Stimulated activated CD4-positive, alpha-beta T cell treated with anti-CD3 and anti-CD28 coated beads, Interleukin-1b, Interleukin-23, amount 100 ng/mL, for 4 hours (primary cell): Measurements from ENCODE around the gene FTCD.
"Not testable (repeated sequence)": the region's sequence is repeated elsewhere in the genome, so short reads cannot be mapped to it uniquely, and the experiment has no call there.

Source experiments
- DNase-seq, 2 donors: peaks; one replicate each; pipeline ENCODE4 v3.0.0-alpha.2; 2020; ENCODE audit warnings: low read depth in 2 of 2

The FTCD gene

DNA sequence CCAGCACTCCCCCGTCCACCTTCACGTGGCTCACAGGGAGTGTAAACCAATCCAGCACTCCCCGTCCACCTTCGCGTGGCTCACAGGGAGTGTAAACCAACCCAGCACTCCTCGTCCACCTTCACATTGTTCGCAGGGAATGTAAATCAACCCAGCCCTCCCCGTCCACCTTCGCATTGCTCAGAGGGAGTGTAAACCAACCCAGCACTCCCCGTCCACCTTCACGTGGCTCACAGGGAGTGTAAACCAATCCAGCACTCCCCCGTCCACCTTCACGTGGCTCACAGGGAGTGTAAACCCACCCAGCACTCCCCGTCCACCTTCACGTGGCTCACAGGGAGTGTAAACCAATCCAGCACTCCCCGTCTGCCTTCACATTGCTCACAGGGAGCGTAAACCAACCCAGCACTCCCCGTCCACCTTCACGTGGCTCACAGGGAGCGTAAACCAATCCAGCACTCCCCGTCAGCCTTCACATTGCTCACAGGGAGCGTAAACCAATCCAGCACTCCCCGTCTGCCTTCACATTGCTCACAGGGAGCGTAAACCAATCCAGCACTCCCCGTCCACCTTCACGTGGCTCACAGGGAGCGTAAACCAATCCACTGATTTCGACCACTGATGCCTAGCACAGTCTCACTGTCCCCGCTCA lies 14.9 kb downstream of the FTCD start:
- DNase-seq: not testable (repeated sequence)

DNA sequence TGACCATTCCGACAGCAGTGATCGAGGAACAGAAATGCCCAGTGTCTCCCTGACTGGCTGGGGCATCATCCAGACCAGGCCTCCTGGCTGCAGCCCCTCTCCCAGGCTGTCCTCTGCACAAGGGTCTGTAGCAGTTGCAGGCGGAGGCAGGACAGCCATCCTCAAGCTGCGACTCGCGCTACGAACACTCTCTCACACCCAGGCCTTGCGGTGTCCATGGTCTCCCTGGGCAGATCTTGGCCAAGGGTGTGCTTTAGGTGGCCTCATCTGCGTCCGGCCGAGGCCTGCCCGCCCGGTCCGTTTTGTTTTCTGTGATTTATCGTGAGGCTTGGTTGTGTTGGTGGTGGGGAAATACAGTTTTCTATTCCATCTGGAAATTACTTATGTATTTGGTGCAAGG lies 15.7 kb downstream of the FTCD start:
- DNase-seq: no peak

DNA sequence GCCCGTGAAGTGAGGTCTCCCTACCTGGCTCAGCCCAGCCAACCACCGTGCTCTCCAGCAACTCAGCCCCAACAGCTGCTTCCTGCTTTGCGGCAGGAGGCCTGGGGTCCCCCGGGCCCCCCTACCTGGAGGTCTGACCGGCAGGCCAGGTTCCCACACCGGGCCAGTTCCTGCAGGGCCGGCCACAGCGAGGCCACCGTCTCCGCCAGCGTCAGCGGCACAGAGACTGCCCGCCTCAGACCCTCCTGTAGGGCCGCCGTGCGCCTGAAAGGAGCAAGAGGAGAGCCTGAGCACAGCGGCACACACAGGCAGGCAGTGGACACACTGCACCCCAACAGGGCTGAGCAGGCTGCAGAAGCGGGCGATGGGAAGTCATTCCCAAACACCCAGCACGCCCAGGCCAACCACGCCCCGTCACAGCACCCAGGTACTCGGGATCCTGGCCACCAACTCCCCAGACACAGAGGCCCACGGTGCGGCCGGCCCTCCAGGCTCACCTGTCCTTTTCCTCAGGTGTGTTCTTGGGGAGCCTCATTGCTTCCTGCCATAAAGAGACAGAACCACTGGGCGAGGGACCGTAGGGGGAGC lies 16.9 kb downstream of the FTCD start:
- no peak for DNase-seq

DNA sequence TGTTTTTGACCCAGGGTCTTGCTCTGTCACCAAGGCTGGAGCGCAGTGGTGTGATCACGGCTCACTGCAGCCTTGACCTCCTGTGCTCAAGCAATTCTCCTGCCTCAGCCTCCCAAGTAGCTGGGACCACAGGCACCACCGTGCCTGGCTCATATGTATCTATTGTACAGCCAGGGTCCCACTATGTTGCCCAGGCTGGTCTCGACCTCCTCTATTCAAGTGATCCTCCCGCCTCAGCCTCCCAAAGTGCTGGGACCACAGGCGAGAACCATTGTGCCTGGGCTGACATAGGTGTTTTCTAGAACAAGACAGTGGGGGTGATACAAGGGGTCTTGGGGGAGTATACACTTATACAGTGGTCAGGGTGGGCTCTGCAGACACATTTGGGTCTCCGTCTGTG lies 17.5 kb downstream of the FTCD start:
- DNase-seq: no peak

DNA sequence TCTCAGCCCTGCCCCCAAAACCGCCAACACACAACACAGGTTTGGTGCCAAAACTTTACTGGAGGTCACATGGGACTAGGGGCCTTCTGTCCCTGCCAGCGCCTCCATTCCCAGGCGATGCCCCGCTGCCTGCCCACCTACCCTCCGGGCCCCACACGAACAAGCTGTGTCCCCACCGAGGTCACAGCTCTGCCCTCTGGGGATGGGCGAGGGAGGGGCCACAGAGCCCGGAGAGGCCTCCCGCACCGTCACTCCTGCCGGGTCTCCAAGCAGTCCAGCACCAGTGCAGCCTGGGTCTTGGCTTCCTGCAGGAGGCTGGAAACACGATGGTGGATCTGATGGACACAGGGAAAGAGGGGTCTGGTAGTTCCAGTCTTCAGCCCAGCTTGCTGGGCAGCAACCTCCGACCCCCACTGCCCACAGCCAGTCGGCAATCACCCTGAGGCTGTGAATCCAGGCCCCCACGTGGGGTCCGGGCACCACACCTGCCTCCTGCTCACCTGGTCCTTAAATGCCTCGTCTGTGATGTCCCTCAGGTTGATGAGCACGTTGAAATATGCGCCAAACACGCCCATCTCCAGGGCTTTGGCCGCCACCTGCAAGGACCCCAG lies 18.5 kb downstream of the FTCD start:
- no peak for DNase-seq

DNA sequence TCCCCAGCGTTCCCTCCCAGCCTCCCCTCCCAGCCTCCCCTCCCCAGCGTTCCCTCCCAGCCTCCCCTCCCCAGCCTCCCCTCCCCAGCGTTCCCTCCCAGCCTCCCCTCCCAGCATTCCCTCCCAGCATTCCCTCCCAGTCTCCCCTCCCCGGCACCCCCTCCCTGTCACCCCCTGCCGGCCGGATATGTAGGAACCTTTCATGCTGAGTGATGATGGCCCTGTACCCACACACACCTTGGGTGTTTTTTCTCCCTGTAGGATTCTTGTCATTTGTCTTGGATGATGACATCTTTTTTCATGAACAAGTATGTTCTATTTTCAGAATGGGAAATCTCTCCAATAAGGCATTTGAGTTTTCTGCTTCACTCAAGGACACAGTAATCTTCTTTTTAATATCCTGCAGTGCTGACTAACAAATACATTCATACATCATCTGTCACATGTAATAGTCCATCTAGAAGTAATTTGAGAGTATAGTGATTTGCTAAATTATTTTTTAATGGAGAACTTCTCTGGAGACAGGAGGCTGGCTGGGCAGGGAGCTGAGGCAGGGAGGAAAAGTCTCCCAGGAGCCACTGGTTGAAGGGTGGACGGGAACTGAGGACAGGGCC lies 19.5 kb downstream of the FTCD start:
- DNase-seq: no peak

DNA sequence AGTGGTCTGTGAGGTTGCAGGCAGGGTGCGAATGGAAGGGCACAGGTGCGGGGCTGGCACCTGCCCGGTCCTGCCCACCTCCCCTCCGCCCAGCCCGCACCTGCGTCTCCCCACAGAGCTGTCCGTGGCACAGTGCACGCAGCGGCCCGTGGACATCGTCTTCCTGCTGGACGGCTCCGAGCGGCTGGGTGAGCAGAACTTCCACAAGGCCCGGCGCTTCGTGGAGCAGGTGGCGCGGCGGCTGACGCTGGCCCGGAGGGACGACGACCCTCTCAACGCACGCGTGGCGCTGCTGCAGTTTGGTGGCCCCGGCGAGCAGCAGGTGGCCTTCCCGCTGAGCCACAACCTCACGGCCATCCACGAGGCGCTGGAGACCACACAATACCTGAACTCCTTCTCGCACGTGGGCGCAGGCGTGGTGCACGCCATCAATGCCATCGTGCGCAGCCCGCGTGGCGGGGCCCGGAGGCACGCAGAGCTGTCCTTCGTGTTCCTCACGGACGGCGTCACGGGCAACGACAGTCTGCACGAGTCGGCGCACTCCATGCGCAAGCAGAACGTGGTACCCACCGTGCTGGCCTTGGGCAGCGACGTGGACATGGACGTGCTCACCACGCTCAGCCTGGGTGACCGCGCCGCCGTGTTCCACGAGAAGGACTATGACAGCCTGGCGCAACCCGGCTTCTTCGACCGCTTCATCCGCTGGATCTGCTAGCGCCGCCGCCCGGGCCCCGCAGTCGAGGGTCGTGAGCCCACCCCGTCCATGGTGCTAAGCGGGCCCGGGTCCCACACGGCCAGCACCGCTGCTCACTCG lies 23.3 kb downstream of the FTCD start:
- DNase-seq: no peak

DNA sequence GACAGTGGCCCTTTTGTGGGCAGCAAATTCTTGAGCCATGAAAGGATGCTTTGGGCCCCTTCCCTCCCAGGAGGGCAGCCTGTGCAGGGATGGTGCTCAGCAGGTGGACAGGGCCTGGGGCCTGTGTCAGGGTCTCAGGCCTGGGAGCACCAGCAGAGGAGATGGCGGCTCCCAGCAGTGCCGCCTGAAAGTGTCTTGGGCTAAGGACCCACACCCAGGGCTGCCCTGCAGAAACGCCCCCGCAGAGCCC lies 23.9 kb downstream of the FTCD start:
- no peak for DNase-seq

DNA sequence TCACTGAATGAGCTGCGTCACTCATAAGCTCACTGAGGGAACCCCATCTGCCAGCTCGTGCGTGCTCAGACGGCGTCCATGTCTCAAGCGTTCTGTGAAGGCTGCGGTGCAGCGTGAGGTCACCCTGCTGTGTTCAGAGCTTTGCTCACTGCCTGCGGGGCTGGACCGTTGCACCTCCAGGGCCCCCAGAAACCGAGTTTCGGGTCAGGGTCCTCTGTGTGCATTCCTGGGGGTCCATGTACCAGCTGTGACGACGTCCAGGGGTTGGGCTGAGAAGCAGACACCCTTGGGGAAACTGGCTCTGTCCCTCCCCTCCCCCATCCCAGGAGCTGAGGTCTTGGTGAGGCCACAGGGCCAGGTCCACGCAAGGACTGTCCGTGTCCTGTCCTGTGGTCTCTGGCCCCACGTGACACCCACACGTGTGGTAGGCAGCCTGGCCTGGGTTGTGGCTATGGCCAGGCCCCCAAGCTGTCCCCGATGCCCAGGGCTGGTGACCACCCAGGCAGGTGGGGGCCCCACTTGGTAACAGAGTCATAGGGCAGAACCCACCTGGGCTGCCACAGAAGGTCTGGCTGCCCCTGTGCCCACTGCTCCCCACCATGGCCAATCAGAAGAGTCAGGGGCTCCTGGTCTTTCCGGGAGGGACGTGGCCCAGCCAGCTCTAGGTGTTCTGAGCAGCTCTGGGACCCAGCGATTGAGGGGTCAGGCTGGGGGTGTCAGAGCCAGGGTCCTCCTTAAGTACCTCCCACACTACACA lies 24.4 kb downstream of the FTCD start:
- no peak for DNase-seq

DNA sequence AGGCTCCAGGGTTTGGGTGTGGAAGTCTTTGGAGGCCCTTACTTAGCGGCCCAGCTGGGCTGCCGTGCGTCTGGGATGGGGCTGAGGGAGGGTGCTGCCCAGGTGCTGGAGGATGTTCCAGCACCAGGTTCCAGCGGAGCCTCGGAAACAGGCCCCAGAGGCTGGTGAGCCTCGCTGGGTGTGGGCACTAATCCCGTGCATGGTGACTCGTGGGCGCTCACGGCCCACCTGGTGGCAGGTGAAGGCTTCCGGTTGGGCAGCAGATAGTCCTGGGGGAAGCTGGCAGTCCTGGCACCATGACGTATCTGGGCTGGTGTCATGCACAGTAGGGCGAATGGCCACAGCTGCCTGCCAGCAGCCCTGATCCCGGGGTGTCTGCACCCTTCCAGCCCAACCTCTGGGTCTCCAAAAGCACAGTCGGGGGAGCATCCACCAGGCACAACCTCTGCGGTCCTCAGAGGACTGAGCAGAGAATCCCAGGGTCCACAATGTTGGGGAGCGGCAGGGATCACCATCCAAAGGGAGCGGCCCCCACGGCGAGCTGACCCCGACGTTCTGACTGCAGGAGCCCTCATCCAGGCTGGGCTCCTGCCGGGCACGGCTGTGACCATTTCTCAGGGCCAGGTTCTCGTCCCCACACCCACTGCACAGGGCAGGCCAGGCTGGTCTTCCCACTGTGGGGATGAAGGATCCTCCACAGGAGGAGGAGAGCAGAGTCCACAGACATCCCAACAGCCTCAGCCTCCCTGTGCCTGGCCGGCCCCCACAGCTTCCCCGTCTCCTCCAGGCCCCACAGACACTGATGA lies 25.3 kb downstream of the FTCD start:
- no peak for DNase-seq

DNA sequence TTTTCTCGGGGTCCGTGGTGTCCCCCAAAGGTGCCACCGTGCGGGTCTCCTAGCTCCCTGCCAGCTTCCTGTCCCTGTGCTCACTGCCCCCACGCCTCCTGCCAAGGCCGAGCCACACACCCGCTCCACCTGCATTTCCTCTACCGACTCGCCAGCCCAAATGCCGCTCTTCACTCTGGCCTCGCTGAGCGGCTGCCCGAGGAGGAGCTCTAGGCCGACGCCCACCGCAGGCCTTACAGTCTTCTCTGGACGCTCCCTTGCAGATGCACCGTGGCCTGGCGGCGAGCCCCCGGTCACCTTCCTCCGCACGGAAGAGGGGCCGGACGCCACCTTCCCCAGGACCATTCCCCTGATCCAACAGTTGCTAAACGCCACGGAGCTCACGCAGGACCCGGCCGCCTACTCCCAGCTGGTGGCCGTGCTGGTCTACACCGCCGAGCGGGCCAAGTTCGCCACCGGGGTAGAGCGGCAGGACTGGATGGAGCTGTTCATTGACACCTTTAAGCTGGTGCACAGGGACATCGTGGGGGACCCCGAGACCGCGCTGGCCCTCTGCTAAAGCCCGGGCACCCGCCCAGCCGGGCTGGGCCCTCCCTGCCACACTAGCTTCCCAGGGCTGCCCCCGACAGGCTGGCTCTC lies 26.3 kb downstream of the FTCD start:
- no peak for DNase-seq

DNA sequence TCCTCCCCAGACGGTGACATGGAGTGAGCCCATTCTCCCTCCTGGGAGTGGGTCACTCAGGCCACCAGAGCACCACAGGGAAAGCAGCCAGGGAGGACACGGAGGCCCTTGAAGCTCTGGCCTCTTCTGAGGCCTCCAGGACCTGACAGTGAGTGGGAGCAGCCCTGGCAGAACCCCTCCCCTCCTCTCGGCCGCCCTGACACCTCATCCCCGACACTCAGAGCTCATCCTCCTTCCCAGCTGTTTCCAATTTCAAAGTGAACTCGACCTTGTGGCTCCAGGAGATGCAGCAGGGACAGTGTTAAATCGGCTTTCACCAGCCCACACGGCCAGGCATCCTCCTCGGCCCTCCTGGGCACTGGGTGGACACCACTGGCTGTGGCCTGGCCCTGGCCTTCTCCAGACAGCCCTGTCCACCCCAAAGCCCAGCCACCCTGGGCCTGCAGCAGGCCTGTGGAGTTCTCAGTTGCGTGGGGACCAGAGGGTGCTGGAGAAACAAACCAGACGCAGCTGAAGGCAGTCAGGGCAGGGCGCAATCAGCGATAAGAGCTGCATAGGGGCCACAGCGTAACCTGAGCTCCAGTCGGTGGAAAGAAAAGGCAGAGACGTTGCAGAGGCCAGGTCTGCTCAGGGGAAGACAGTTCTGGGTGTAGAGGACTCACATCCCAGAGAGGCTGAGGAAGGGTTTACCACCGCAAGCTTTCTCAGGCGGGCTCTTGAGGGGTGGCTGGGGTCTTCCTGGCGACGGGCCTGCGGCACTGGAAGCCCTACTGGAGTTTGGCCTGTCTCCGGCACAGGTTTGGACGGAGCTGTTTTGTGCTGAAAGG lies 27.1 kb downstream of the FTCD start:
- no peak for DNase-seq

DNA sequence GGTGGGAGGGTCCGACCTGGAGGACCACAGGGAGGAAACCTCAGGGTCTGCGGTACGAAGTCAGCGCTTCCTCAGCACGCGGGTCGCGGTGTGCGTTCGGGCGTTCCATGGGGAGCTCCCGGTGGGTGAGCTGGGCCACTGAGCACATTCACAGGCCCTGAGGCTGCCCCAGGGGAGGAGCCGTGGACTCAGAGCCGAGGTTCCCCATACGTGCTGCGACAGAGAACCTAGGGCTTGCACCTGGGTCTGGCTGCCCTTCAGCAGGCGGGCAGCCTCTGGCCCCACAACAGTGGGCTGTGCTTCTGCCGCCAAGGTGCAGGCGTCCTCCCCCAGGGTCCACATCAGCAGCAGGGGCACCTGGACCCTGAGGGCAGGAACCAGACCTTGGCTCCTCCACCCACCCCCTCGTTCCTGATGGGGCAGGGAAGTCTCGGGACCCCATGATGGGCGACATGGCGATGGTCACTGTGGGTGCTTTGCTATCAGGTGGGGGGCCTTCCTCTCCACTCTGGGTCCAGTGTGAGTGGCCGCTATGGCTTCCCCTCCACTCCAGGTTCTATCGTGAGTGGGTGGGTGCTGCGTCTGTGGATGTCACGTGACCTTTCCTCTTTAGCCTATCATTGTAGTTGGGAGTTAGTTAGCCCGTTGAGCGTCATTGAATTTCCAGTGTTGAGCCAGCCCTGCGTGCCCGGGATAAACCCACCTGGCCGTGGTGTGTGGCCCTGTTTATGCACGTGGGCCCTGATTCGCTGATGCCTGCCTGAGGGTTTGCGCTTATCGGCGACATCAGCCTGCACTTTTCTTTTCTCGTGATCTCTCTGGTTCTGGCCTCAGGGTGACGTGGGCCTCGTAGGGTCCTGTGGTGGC lies 27.9 kb downstream of the FTCD start:
- no peak for DNase-seq

DNA sequence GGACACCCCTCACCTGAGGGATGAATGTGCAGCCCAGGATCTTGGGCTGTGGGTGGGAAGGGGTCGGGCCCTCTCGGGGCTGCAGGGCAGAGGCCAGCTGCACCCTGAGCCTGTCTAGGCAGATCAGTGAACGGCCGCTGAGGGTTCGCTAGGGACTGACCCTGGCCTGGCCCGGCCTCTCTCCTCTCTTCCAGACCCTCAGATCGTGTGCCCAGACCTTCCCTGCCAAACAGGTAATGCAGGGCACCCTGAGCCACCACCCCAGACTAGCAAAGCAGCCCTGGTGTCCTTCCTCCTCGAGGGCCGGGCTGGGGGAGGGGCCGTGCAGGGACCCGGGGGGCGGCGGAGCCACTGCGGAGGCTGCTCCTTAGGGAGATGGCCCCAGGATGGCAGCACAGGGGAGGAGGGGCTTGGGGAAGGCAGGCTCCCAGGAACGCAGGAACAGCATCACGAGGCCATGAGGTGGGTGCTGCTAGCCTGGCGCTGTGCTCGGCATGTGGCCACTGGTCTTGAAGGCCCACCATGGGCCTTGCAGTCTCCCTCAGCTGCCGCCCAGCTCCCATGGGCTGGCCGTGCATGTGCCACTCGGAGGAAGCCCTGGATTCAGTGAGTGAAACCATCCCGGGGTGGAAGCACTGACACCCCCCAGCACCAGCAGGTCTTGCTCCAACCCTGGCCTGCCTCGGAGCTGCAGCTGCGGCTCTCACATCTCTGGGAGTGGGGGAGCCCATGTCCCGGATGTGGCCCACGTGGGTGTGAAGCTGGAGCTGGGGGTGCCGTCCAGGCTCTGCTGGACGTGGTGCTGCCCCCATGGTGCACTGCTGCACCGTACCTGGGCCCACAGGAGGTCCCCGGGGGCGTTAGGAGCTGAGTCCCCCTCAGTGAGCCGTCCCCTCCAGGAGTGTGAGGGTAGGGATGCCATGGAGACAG lies 28.8 kb downstream of the FTCD start:
- DNase-seq: no peak

DNA sequence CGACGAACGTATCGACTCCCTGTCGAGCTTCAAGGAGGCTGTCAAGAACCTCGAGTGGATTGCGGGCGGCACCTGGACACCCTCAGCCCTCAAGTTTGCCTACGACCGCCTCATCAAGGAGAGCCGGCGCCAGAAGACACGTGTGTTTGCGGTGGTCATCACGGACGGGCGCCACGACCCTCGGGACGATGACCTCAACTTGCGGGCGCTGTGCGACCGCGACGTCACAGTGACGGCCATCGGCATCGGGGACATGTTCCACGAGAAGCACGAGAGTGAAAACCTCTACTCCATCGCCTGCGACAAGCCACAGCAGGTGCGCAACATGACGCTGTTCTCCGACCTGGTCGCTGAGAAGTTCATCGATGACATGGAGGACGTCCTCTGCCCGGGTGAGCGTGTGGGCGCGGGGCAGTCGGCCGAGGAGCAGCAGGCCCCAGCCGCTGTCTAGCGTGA lies 29.5 kb downstream of the FTCD start:
- no peak for DNase-seq

DNA sequence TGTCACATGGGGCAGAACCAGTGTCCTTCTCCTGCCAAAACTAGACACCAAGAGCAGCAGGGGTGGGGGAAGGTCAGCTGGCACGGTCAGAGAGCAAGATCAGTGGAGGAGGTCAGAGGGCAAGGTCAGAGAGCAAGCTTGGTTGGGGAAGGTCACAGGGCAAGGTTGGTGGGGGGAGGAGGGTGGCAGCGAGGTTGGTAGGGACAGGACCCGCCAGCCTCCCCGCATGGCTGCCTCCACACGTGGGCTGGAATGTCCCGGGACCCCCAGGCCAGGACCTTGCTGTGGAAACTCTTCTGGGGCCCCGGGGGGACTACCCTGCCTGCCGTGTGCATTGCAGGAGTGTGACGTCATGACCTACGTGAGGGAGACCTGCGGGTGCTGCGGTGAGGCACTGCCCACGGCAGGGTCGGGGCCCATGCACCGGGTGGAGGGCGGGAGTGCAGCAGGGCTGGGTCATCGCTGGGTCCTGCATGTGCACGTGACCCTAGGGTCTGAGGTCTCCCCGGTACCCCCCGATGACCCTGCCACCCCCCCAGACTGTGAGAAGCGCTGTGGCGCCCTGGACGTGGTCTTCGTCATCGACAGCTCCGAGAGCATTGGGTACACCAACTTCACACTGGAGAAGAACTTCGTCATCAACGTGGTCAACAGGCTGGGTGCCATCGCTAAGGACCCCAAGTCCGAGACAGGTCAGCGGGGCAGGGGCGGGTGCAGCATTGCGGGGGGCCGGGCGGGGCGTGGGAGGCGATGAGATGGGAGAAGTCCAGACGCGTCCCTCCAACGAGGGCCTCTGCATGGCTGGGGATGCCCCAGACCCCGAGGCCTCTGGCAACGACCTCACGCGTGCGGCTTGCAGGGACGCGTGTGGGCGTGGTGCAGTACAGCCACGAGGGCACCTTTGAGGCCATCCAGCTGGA lies 30.2 kb downstream of the FTCD start:
- DNase-seq: no peak
